NT2/D1 (cell line): Measurements from ENCODE around the gene GMDS.

Experiments
- SUZ12 ChIP-seq: IDR thresholded peaks from 2 replicates; pipeline ENCODE4 v1.6.1; 2011; ENCODE audit not compliant: insufficient read length, insufficient read depth; ENCODE audit errors: extremely low read depth
- YY1 ChIP-seq: IDR thresholded peaks from 2 replicates; pipeline ENCODE4 v1.6.1; 2011; ENCODE audit not compliant: insufficient read length, insufficient read depth
- ZNF274 ChIP-seq: IDR thresholded peaks from 2 replicates; pipeline ENCODE4 v1.6.1; 2011; ENCODE audit warnings: mild to moderate bottlenecking, low read depth, low read length

DNA sequence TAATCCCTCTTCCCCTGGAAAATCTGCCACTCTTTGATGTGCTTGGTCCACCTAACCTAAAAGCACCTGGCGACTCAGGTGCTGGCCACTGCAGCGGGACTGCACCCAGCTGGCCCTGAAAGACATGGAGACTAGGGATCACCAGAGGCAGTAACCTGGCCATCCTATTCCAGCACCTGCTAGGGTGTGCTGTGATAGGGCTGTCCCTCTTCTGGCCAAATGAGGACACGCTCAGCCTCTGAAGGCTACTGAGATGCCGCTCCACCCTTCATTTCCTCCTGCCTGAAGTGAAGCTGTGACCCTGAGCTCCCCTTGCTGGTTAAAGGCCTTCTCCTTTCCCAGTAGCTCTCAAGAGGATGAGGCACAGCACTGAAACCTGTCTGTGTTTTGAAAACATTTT lies 611.3 kb downstream of the GMDS start:
- TF ChIP-seq YY1 (no peak), ZNF274 (no peak), SUZ12 (no peak)
